ENCODE measurements around the gene ZBTB38.

DNA sequence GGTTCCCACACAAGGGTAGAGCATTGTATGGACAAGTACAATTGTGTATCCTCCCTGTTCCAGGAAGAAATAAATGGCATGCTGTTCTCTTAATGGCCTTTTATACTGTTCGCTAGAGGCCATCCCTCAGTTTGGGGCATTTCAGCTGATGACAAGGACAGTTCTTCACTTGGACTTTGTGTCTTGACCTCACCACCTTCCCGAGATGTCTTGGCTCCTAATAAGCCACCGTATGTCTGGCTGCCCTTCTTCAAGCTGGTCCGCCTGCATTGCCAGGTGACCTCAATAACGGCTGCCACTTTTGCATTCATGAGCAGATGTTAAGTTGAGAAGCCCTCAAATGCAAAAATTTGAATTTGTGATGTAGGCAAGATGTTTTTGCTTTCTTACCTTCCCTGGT, 24.1 kb downstream of the ZBTB38 start:
- TF ChIP-seq, protein P1, sequence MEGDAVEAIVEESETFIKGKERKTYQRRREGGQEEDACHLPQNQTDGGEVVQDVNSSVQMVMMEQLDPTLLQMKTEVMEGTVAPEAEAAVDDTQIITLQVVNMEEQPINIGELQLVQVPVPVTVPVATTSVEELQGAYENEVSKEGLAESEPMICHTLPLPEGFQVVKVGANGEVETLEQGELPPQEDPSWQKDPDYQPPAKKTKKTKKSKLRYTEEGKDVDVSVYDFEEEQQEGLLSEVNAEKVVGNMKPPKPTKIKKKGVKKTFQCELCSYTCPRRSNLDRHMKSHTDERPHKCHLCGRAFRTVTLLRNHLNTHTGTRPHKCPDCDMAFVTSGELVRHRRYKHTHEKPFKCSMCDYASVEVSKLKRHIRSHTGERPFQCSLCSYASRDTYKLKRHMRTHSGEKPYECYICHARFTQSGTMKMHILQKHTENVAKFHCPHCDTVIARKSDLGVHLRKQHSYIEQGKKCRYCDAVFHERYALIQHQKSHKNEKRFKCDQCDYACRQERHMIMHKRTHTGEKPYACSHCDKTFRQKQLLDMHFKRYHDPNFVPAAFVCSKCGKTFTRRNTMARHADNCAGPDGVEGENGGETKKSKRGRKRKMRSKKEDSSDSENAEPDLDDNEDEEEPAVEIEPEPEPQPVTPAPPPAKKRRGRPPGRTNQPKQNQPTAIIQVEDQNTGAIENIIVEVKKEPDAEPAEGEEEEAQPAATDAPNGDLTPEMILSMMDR (conservative IDR thresholded peaks at IDR 0.05) = no peak
- TF ChIP-seq ZFX (IDR thresholded peaks at IDR 0.05) = no peak
